Activated naive CD8-positive, alpha-beta T cell treated with anti-CD3 and anti-CD28 coated beads, Interleukin-2, amount 10 ng/mL, durations not matched to agents 7 days and 5 days (primary cell): Measurements from ENCODE around the gene ECM1. TPM values are rescaled to one million over a fixed set of nuclear protein-coding genes. Genes with fewer than 3 reads are reported as not detected.

Source experiments
- ATAC-seq: fragments of 150-1000 bp; cut with Tn5 transposase; one replicate; pipeline ENCODE4 v1.10.0; 2021; ENCODE audit warnings: low read depth, moderate library complexity
- POLR2A ChIA-PET: fragments of 350-600 bp; sonication (Branson Sonifier 250); formaldehyde crosslinking; loops from one replicate; lab custom pipeline; 2021; ENCODE audit warnings: antibody characterized with exemption; lab: Charles Lee
- DNase-seq: peaks from one replicate; pipeline ENCODE4 v3.0.0; 2021
- H3K27ac Mint-ChIP-seq: one replicate; pipeline ENCODE4 v1.8.0; 2022; ENCODE audit warnings: mild to moderate bottlenecking, mixed read lengths
- H3K27me3 Mint-ChIP-seq: one replicate; pipeline ENCODE4 v1.8.0; 2022; ENCODE audit warnings: mild to moderate bottlenecking, moderate library complexity, mixed read lengths
- H3K36me3 Mint-ChIP-seq: one replicate; pipeline ENCODE4 v1.8.0; 2021; ENCODE audit warnings: mild to moderate bottlenecking, mixed read lengths
- H3K4me1 Mint-ChIP-seq: one replicate; pipeline ENCODE4 v1.8.0; 2021; ENCODE audit warnings: mixed read lengths
- H3K4me3 Mint-ChIP-seq: one replicate; pipeline ENCODE4 v1.8.0; 2022; ENCODE audit warnings: mild to moderate bottlenecking, moderate library complexity, mixed read lengths
- H3K9me3 Mint-ChIP-seq: one replicate; pipeline ENCODE4 v1.8.0; 2021; ENCODE audit warnings: mixed read lengths
- total RNA-seq, 2 experiments: library from RNA; stranded (reverse); gene quantifications; one replicate each; pipeline ENCODE4 v1.2.3, GENCODE V29; 2021

ECM1 gene
- 1 to 10 TPM; 1.4 to 1.7 TPM for total RNA-seq

DNA sequence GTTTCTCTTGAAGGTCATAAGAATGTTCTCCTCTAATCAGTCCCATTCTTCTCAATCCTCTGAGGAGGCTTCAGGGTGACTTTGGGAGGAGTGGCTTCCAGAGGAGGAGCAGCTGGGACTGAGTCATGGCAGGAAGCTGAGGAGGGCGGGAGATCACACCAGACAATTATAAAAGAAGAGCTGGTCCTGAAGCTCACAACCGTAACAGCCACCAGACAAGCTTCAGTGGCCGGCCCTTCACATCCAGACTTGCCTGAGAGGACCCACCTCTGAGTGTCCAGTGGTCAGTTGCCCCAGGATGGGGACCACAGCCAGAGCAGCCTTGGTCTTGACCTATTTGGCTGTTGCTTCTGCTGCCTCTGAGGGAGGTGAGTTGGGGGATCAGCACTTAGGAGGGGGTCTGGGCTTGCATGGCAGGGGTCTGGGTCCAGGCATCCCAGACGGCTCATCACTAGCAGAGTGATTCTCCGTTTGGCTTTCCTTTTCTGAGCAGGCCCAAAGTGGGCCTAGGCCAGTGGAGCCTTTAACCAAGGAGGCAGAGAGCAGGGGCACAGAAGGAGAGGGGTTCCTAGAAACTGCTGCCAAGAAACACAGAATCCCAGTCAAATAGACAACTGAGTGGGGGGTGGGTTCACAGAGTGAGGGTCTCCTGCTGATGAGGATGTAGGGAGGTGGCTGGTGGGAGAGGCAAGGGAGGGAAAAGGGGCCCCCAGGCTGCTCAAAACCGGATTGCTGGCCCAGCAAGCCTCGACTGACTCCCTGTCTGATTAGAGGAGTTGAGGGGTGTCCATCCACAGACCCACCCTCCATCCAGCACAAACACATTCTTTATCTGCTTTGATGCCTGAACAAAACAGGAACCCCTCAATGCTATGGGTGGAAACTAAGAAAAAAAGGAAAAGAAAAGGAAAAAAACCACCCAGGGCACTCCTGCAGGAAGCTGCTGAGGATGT lies at the start of gene ECM1:
Gene ECM1, plus strand, starts transcription at position 198 of the 953 bp plus-strand sequence. Its CDS starts 101 bp downstream, at position 299.
- POLR2A ChIA-PET: no interaction called here

DNA sequence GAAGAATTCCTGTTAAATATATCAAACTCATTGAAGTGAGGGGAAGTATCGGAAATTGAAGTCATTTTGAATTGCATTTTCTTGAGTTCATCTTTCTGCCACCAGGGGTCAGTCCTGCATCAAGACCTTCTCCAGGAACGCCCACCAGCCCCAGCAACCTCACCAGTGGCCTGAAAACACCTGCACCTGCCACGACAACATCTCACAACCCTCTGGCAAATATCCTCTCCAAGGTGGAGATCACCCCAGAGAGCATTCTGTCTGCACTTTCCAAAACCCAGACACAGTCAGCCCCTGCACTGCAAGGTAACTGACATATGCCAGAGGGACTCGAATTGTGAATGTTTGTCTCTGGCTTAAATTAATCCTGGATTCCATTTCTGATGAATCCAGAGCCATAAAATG lies 43.5 kb upstream of the ECM1 start:
- Mint-ChIP-seq H3K4me1 (peaks cover 9% of the 10 kb centered on the region), H3K4me3 (no peak overlapping the region), H3K36me3 (peaks cover 10% of the 10 kb centered on the region), H3K27ac (no peak overlapping the region), H3K27me3 (no peaks in the 10 kb centered on the region), H3K9me3 (no peaks in the 10 kb centered on the region)
- peak; percentile 57 for DNase-seq
- peak; percentile 70 for ATAC-seq
- POLR2A ChIA-PET: no interaction called here

More for the DNA sequence above, at the start of gene ECM1:
- peaks cover 10% of the 10 kb centered on the region for H3K36me3 Mint-ChIP-seq
- no peaks in the 10 kb centered on the region for H3K27me3 Mint-ChIP-seq
- DNase-seq (no peak), ATAC-seq (peak; percentile 13)
- H3K9me3 Mint-ChIP-seq: no peaks in the 10 kb centered on the region
- no peak within 1 kb of the TSS for H3K27ac Mint-ChIP-seq
- no peak within 1 kb of the TSS for H3K4me3 Mint-ChIP-seq
- peaks cover 4% of the 10 kb centered on the region for H3K4me1 Mint-ChIP-seq

- DNase-seq: no peak
- Mint-ChIP-seq H3K9me3 (no peaks in the 10 kb centered on the region), H3K4me3 (no peak overlapping the region), H3K36me3 (peaks cover 25% of the 10 kb centered on the region), H3K27me3 (no peaks in the 10 kb centered on the region), H3K4me1 (peaks cover 9% of the 10 kb centered on the region), H3K27ac (no peak overlapping the region)
- POLR2A ChIA-PET: no interaction called here
- no peak for ATAC-seq
Measured at GRCh38 chr1:150466964-150467363, 40.9 kb upstream of the ECM1 start.

DNA sequence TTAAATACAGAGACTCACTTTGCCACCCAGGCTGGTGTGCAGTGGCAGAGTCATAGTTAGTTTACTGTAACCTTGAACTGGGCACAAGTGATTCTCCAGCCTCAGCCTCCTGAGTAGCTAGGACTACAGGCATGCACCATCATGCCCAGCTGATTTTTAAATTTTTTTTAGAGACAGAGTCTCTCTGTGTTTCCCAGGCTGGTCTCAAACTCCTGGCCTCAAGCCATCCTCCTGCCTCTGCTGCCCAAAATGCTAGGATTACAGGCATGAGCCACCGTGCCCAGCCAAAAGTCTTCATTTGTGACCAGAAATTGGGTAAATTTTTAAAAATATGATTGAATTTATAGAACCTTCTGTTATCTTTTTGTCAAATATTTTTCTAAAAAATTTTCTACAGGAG lies 38.6 kb upstream of the ECM1 start:
- Mint-ChIP-seq H3K27ac (no peak overlapping the region), H3K36me3 (peaks cover 31% of the 10 kb centered on the region), H3K9me3 (no peaks in the 10 kb centered on the region), H3K27me3 (no peaks in the 10 kb centered on the region), H3K4me1 (peaks cover 2% of the 10 kb centered on the region), H3K4me3 (no peak overlapping the region)
- DNase-seq: no peak
- POLR2A ChIA-PET: interaction anchor here (0.6 kb wide), 1 partner anchor 32 kb away, joined by 3 read pairs; no protein-coding TSS in a partner anchor
- no peak for ATAC-seq

DNA sequence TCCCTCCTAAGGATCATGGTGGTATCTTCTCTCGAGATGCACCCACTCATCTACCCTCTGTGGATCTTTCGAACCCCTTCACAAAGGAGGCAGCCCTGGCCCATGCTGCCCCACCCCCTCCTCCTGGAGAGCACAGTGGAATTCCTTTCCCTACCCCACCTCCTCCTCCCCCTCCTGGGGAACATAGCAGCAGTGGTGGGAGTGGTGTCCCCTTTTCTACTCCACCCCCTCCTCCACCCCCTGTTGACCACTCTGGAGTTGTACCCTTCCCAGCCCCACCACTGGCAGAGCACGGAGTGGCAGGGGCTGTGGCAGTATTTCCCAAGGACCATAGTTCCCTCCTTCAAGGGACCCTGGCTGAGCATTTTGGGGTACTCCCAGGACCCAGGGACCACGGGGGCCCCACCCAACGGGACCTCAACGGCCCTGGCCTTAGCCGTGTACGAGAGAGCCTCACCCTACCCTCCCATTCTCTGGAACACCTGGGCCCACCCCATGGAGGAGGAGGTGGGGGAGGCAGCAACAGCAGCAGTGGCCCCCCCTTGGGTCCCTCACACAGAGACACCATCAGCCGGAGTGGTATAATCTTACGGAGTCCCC lies 35.2 kb upstream of the ECM1 start:
- no peak overlapping the region for H3K4me3 Mint-ChIP-seq
- peaks cover 25% of the 10 kb centered on the region for H3K36me3 Mint-ChIP-seq
- no peaks in the 10 kb centered on the region for H3K27me3 Mint-ChIP-seq
- no peaks in the 10 kb centered on the region for H3K9me3 Mint-ChIP-seq
- DNase-seq: no peak
- POLR2A ChIA-PET: no interaction called here
- no peak overlapping the region for H3K27ac Mint-ChIP-seq
- no peaks in the 10 kb centered on the region for H3K4me1 Mint-ChIP-seq
- ATAC-seq: no peak

- DNase-seq (no peak), ATAC-seq (no peak)
- Mint-ChIP-seq H3K36me3 (peaks cover 25% of the 10 kb centered on the region), H3K27me3 (no peaks in the 10 kb centered on the region), H3K27ac (no peak overlapping the region), H3K4me1 (no peaks in the 10 kb centered on the region), H3K9me3 (no peaks in the 10 kb centered on the region), H3K4me3 (no peak overlapping the region)
- POLR2A ChIA-PET: no interaction called here
Measured at GRCh38 chr1:150473659-150474058, 34.2 kb upstream of the ECM1 start.

GRCh38 chr1:150474869-150475268 lies 33.0 kb upstream of the ECM1 start:
- H3K27ac Mint-ChIP-seq: no peak overlapping the region
- peaks cover 25% of the 10 kb centered on the region for H3K36me3 Mint-ChIP-seq
- DNase-seq: no peak
- H3K9me3 Mint-ChIP-seq: no peaks in the 10 kb centered on the region
- no peaks in the 10 kb centered on the region for H3K4me1 Mint-ChIP-seq
- H3K27me3 Mint-ChIP-seq: peaks cover 2% of the 10 kb centered on the region
- H3K4me3 Mint-ChIP-seq: no peak overlapping the region
- POLR2A ChIA-PET: no interaction called here
- no peak for ATAC-seq

DNA sequence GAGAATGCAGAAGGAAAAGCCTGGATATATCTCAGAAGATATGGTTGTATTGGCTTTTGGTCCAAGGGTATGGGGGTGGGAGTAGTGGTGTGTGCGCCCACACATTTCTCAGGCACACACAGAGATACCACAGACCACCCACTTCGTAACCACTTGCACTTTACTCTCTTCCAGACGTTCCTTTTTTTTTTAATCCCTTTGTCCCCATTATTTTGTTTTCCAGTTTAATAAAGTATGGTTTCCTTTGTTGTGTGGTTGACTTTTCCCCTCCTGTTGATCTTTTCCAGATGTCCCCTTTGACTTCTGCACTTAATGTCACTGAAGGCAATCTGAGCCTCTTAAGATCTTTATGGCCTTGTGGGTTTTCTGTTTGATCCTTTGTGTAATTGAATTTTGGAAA lies 31.2 kb upstream of the ECM1 start:
- POLR2A ChIA-PET: no interaction called here
- H3K4me1 Mint-ChIP-seq: no peaks in the 10 kb centered on the region
- peaks cover 5% of the 10 kb centered on the region for H3K27me3 Mint-ChIP-seq
- DNase-seq (no peak), ATAC-seq (no peak)
- no peaks in the 10 kb centered on the region for H3K9me3 Mint-ChIP-seq
- peaks cover 10% of the 10 kb centered on the region for H3K36me3 Mint-ChIP-seq
- H3K27ac Mint-ChIP-seq: no peak overlapping the region
- H3K4me3 Mint-ChIP-seq: no peak overlapping the region

GRCh38 chr1:150477320-150477719 lies 30.6 kb upstream of the ECM1 start:
- no peak overlapping the region for H3K4me3 Mint-ChIP-seq
- H3K4me1 Mint-ChIP-seq: no peaks in the 10 kb centered on the region
- no peaks in the 10 kb centered on the region for H3K9me3 Mint-ChIP-seq
- DNase-seq (no peak), ATAC-seq (no peak)
- no peak overlapping the region for H3K27ac Mint-ChIP-seq
- peaks cover 5% of the 10 kb centered on the region for H3K27me3 Mint-ChIP-seq
- POLR2A ChIA-PET: no interaction called here
- H3K36me3 Mint-ChIP-seq: peaks cover 4% of the 10 kb centered on the region

- no peak overlapping the region for H3K4me3 Mint-ChIP-seq
- no peak overlapping the region for H3K27ac Mint-ChIP-seq
- no peaks in the 10 kb centered on the region for H3K9me3 Mint-ChIP-seq
- no peaks in the 10 kb centered on the region for H3K4me1 Mint-ChIP-seq
- ATAC-seq (no peak), DNase-seq (no peak)
- H3K27me3 Mint-ChIP-seq: peaks cover 5% of the 10 kb centered on the region
- POLR2A ChIA-PET: no interaction called here
- no peaks in the 10 kb centered on the region for H3K36me3 Mint-ChIP-seq
Measured at GRCh38 chr1:150477733-150478132, 30.2 kb upstream of the ECM1 start.

- no peak for DNase-seq
- POLR2A ChIA-PET: no interaction called here
- H3K9me3 Mint-ChIP-seq: no peaks in the 10 kb centered on the region
- ATAC-seq: no peak
- H3K4me3 Mint-ChIP-seq: no peak overlapping the region
- H3K4me1 Mint-ChIP-seq: no peaks in the 10 kb centered on the region
- no peak overlapping the region for H3K27ac Mint-ChIP-seq
- H3K27me3 Mint-ChIP-seq: peaks cover 5% of the 10 kb centered on the region
- H3K36me3 Mint-ChIP-seq: no peaks in the 10 kb centered on the region
Measured at GRCh38 chr1:150479370-150479769, 28.5 kb upstream of the ECM1 start.

DNA sequence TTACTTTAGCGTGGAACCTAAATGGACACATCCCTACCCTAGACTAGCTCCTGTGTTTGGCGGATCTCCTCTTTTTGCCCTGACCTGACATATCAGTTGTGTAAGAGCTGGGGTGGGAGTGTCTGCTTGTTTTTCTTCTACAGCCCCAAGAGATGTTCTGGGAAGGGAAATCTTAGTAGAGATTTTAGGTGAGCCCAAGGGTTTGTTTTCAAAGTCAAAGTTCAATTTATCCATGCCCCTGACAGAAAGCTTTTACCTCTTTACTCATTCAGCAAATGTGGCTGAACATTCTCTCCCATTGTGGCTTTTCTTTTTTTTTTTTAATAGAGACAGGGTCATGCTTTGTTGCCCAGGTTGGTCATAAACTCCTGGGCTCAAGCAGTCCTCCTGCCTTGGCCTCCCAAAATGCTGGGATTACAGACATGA lies 28.0 kb upstream of the ECM1 start:
- POLR2A ChIA-PET: no interaction called here

DNA sequence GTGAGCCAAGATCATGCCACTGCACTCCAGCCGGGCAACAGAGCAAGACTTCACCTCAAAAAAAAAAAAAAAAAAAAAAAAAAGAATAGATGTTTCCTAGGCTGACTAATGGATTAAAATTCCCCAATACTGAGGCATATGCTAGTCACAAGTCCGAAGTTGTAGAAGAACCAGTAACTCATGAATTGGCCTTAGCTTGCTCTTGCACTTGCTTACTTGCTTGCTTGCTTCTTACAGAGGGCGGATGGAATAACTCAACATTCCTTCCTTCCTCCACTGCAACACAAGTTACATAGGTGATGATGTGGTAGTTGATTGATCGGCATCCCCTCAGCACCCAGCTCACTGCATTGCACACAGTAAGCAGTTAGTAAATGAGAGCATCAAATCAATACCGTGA lies 23.5 kb upstream of the ECM1 start:
- Mint-ChIP-seq H3K27ac (no peak overlapping the region), H3K27me3 (peaks cover 5% of the 10 kb centered on the region), H3K36me3 (no peaks in the 10 kb centered on the region), H3K4me1 (peaks cover 11% of the 10 kb centered on the region), H3K9me3 (no peaks in the 10 kb centered on the region), H3K4me3 (no peak overlapping the region)
- DNase-seq (no peak), ATAC-seq (no peak)
- POLR2A ChIA-PET: no interaction called here

More for the DNA sequence above, 28.0 kb upstream of the ECM1 start:
- Mint-ChIP-seq H3K9me3 (no peaks in the 10 kb centered on the region), H3K4me3 (no peak overlapping the region), H3K4me1 (peaks cover 2% of the 10 kb centered on the region), H3K36me3 (no peaks in the 10 kb centered on the region), H3K27me3 (peaks cover 5% of the 10 kb centered on the region), H3K27ac (no peak overlapping the region)
- ATAC-seq: no peak
- DNase-seq: no peak

- no peak overlapping the region for H3K4me3 Mint-ChIP-seq
- peaks cover 11% of the 10 kb centered on the region for H3K4me1 Mint-ChIP-seq
- no peaks in the 10 kb centered on the region for H3K9me3 Mint-ChIP-seq
- peaks cover 3% of the 10 kb centered on the region for H3K27me3 Mint-ChIP-seq
- peak overlapping the region; percentile 31 for H3K27ac Mint-ChIP-seq
- POLR2A ChIA-PET: no interaction called here
- DNase-seq (no peak), ATAC-seq (no peak)
- H3K36me3 Mint-ChIP-seq: no peaks in the 10 kb centered on the region
Measured at GRCh38 chr1:150484861-150485260, 23.0 kb upstream of the ECM1 start.
